GM18520 (cell line): ENCODE results near the gene NFX1.
A peak's percentile ranks its signal among the peaks of the same experiment; 100 is the strongest.

ENCODE experiments used
- ATAC-seq: cut with Tn5 transposase; IDR thresholded peaks from one replicate; pipeline ENCODE4 v1.9.1; 2021; ENCODE audit not compliant: unreplicated experiment

NFX1 gene

GRCh38 chr9:33290247-33291030 lies at the start of gene NFX1:
NFX1 (plus strand) TSS chr9:33290516; CDS start chr9:33290573, 57 bp downstream.
- peak; percentile 75 for ATAC-seq

- no peak for ATAC-seq
Observed at GRCh38 chr9:33241298-33241697, 49.0 kb upstream of the NFX1 start.

- ATAC-seq, result no peak
Observed at GRCh38 chr9:33242609-33243134, 47.6 kb upstream of the NFX1 start.

GRCh38 chr9:33244137-33244784 lies 46.1 kb upstream of the NFX1 start:
- no peak for ATAC-seq

- no peak for ATAC-seq
Observed at GRCh38 chr9:33245341-33245740, 45.0 kb upstream of the NFX1 start.

- ATAC-seq, result no peak
Observed at GRCh38 chr9:33246269-33246860, 44.0 kb upstream of the NFX1 start.

- no peak for ATAC-seq
Observed at GRCh38 chr9:33248606-33249005, 41.7 kb upstream of the NFX1 start.

- no peak for ATAC-seq
Observed at GRCh38 chr9:33249087-33249658, 41.1 kb upstream of the NFX1 start.

GRCh38 chr9:33249983-33250382 lies 40.3 kb upstream of the NFX1 start:
- no peak for ATAC-seq

- ATAC-seq, result no peak
Observed at GRCh38 chr9:33250458-33250995, 39.8 kb upstream of the NFX1 start.

GRCh38 chr9:33254211-33254610 lies 36.1 kb upstream of the NFX1 start:
- no peak for ATAC-seq

GRCh38 chr9:33255014-33255413 lies 35.3 kb upstream of the NFX1 start:
- ATAC-seq, result no peak

GRCh38 chr9:33255471-33255870 lies 34.8 kb upstream of the NFX1 start:
- ATAC-seq, result no peak

GRCh38 chr9:33256236-33256635 lies 34.1 kb upstream of the NFX1 start:
- no peak for ATAC-seq

- no peak for ATAC-seq
Observed at GRCh38 chr9:33257276-33257675, 33.0 kb upstream of the NFX1 start.

- ATAC-seq, result no peak
Observed at GRCh38 chr9:33260372-33260771, 29.9 kb upstream of the NFX1 start.

GRCh38 chr9:33263131-33264002 lies 26.9 kb upstream of the NFX1 start:
- no peak for ATAC-seq

- peak; percentile 8 for ATAC-seq
Observed at GRCh38 chr9:33264003-33264472, 26.3 kb upstream of the NFX1 start.

GRCh38 chr9:33264473-33265177 lies 25.7 kb upstream of the NFX1 start, which contains the start of the genes BAG1 and CHMP5:
BAG1 (minus strand) TSS chr9:33264708.
CHMP5 (plus strand) TSS chr9:33265049; CDS start chr9:33265079, 30 bp downstream.
- peak; percentile 81 for ATAC-seq
